A549 (cell line): Measurements from ENCODE around the gene CTNNA3. TPM values are rescaled to one million over a fixed set of nuclear protein-coding genes. Genes with fewer than 3 reads are reported as not detected.

ENCODE experiments used
- ATAC-seq, 2 experiments: fragments of 200-7000 bp in 1 of 2; fragments of >200 bp in 1 of 2; cut with Nextera tagmentation in 1 of 2; cut with Tn5 transposase in 1 of 2; 3 replicates each; pipeline versions ENCODE4 v1.8.0 to v1.9.1; 2018 to 2020; ENCODE audit warnings: mild to moderate bottlenecking in 1 of 2, moderate library complexity in 1 of 2
- CTCF ChIA-PET: fragments of 300-600 bp; sonication (Branson Sonifier 250); formaldehyde crosslinking; extraction: SDS; loops from one replicate; lab custom pipeline; 2021; ENCODE audit warnings: antibody characterized with exemption, inconsistent platforms; lab: Yijun Ruan, JAX
- POLR2A ChIA-PET: fragments of 350-600 bp; formaldehyde crosslinking; extraction: SDS; loops from one replicate; lab custom pipeline; 2021; ENCODE audit warnings: antibody characterized with exemption, inconsistent platforms; lab: Yijun Ruan, JAX
- DNase-seq, 2 experiments: peaks; one replicate each; pipeline versions ENCODE4 v3.0.0 to v3.0.0-alpha.2; 2011 to 2016; ENCODE audit warnings: low read depth in 1 of 2, low spot score in 1 of 2
- FAIRE-seq: peaks from 2 replicates; lab custom pipeline; 2011; peaks lifted over from hg19 to GRCh38; lab: Jason Lieb, UNC
- H3K27ac ChIP-seq, 2 experiments: fragments of >200 bp; sonication (Bioruptor Twin); formaldehyde crosslinking; 3 replicates each; pipeline ENCODE4 v1.5.1; 2016 to 2017
- H3K4me1 ChIP-seq: fragments of >200 bp; sonication (Bioruptor Twin); formaldehyde crosslinking; 3 replicates; pipeline ENCODE4 v1.6.1; 2016
- H3K4me2 ChIP-seq: fragments of >200 bp; sonication (Bioruptor Twin); formaldehyde crosslinking; 3 replicates; pipeline ENCODE4 v1.6.1; 2016
- H3K4me3 ChIP-seq: fragments of >200 bp; sonication (Bioruptor Twin); formaldehyde crosslinking; 3 replicates; pipeline ENCODE4 v1.5.1; 2016
- H3K9me3 ChIP-seq: fragments of >200 bp; sonication (Bioruptor Twin); formaldehyde crosslinking; 3 replicates; pipeline ENCODE4 v1.6.1; 2016
- ATOH8 ChIP-seq: fragments of 250-450 bp; sonication (Bioruptor Pico); IDR thresholded peaks from 2 replicates; pipeline ENCODE4 v1.5.0; 2020; ENCODE audit warnings: low read depth, mild to moderate bottlenecking, moderate library complexity
- CBX2 ChIP-seq: fragments of 200-600 bp; sonication (generic); IDR thresholded peaks from 2 replicates; pipeline ENCODE4 v1.6.1; 2016; ENCODE audit warnings: low read depth, mild to moderate bottlenecking, borderline replicate concordance
- CBX8 ChIP-seq: fragments of 200-600 bp; sonication (generic); IDR thresholded peaks from 2 replicates; pipeline ENCODE4 v1.6.1; 2016
- CHD2 ChIP-seq: fragments of 150-350 bp; IDR thresholded peaks from 2 replicates; pipeline ENCODE4 v1.6.1; 2014; ENCODE audit warnings: low read length; ENCODE audit not compliant: partially characterized antibody
- E2F6 ChIP-seq: IDR thresholded peaks from 2 replicates; pipeline ENCODE4 v1.6.1; 2012; ENCODE audit warnings: low read depth, borderline replicate concordance
- EHF ChIP-seq: fragments of 250-450 bp; sonication (Bioruptor Pico); IDR thresholded peaks from 2 replicates; pipeline ENCODE4 v1.5.0; 2020; ENCODE audit warnings: mild to moderate bottlenecking
- ESRRA ChIP-seq: fragments of 150-350 bp; IDR thresholded peaks from 2 replicates; pipeline ENCODE4 v1.6.1; 2014; ENCODE audit warnings: mild to moderate bottlenecking, low read length, borderline replicate concordance
- FOSB ChIP-seq: fragments of 250-450 bp; sonication (Bioruptor Pico); IDR thresholded peaks from 2 replicates; pipeline ENCODE4 v1.5.0; 2020; ENCODE audit warnings: mild to moderate bottlenecking, moderate library complexity
- FOXS1 ChIP-seq: fragments of 250-450 bp; sonication (Bioruptor Pico); IDR thresholded peaks from 2 replicates; pipeline ENCODE4 v1.5.0; 2020; ENCODE audit warnings: mild to moderate bottlenecking, moderate library complexity
- GATA3 ChIP-seq: IDR thresholded peaks from 2 replicates; pipeline ENCODE4 v1.6.1; 2012; ENCODE audit warnings: borderline replicate concordance
- HDAC2 ChIP-seq: fragments of 200-600 bp; sonication (generic); IDR thresholded peaks from 2 replicates; pipeline ENCODE4 v1.6.1; 2016
- HES2 ChIP-seq: fragments of >200 bp; sonication (Bioruptor Twin); formaldehyde crosslinking; IDR thresholded peaks from 2 replicates; pipeline ENCODE4 v1.6.1; 2016
- HEYL ChIP-seq: fragments of 250-450 bp; sonication (Bioruptor Pico); IDR thresholded peaks from 2 replicates; pipeline ENCODE4 v1.8.0; 2021; ENCODE audit warnings: mild to moderate bottlenecking, moderate library complexity
- HOXA7 ChIP-seq: fragments of 250-450 bp; sonication (Bioruptor Pico); IDR thresholded peaks from 2 replicates; pipeline ENCODE4 v1.5.0; 2020; ENCODE audit warnings: mild to moderate bottlenecking, moderate library complexity
- HOXB5 ChIP-seq: fragments of 250-450 bp; sonication (Bioruptor Pico); IDR thresholded peaks from 2 replicates; pipeline ENCODE4 v1.5.0; 2020; ENCODE audit warnings: mild to moderate bottlenecking, moderate library complexity
- JUNB ChIP-seq: fragments of >200 bp; sonication (Bioruptor Twin); formaldehyde crosslinking; IDR thresholded peaks from 2 replicates; pipeline ENCODE4 v1.6.1; 2016
- KDM5A ChIP-seq: fragments of 200-600 bp; sonication (generic); IDR thresholded peaks from 2 replicates; pipeline ENCODE4 v1.6.1; 2016; ENCODE audit warnings: antibody characterized with exemption, mild to moderate bottlenecking
- MAFK ChIP-seq: fragments of 450-650 bp; IDR thresholded peaks from 2 replicates; pipeline ENCODE4 v1.6.1; 2014; ENCODE audit not compliant: partially characterized antibody
- MAX ChIP-seq: IDR thresholded peaks from 2 replicates; pipeline ENCODE4 v1.6.1; 2012
- MYC ChIP-seq: IDR thresholded peaks from 2 replicates; pipeline ENCODE4 v1.6.1; 2012; ENCODE audit warnings: mild to moderate bottlenecking, inconsistent platforms, low read length, improper control_type of control experiment, borderline replicate concordance
- NR3C1 ChIP-seq: fragments of >200 bp; sonication (Bioruptor Twin); formaldehyde crosslinking; IDR thresholded peaks from 3 replicates; pipeline ENCODE4 v1.6.1; 2017
- POLR2A ChIP-seq: IDR thresholded peaks from 2 replicates; pipeline ENCODE4 v1.6.1; 2012; ENCODE audit warnings: mild to moderate bottlenecking, low read length
- RARB ChIP-seq: fragments of 250-450 bp; sonication (Bioruptor Pico); IDR thresholded peaks from 2 replicates; pipeline ENCODE4 v1.8.0; 2021; ENCODE audit warnings: mild to moderate bottlenecking, moderate library complexity
- RCOR1 ChIP-seq: fragments of 150-350 bp; IDR thresholded peaks from 2 replicates; pipeline ENCODE4 v1.6.1; 2014; ENCODE audit warnings: antibody characterized with exemption, low read length, low read depth
- RFX5 ChIP-seq: fragments of 450-650 bp; IDR thresholded peaks from 2 replicates; pipeline ENCODE4 v1.7.1; 2014; ENCODE audit warnings: antibody characterized with exemption, mild to moderate bottlenecking, moderate library complexity
- RNF2 ChIP-seq: fragments of 200-600 bp; sonication (generic); IDR thresholded peaks from 2 replicates; pipeline ENCODE4 v1.6.1; 2016; ENCODE audit warnings: low read depth, mild to moderate bottlenecking, antibody characterized with exemption, moderate library complexity, borderline replicate concordance
- SREBF2 ChIP-seq: fragments of 450-650 bp; IDR thresholded peaks from 2 replicates; pipeline ENCODE4 v1.6.1; 2014; ENCODE audit warnings: mild to moderate bottlenecking, moderate library complexity
- TP53 ChIP-seq: fragments of 250-450 bp; sonication (Bioruptor Pico); IDR thresholded peaks from 2 replicates; pipeline ENCODE4 v1.5.0; 2021; ENCODE audit warnings: mild to moderate bottlenecking, moderate library complexity
- USF2 ChIP-seq: fragments of 450-650 bp; IDR thresholded peaks from 2 replicates; pipeline ENCODE4 v1.6.1; 2014; ENCODE audit warnings: antibody characterized with exemption
- ZNF302 ChIP-seq: fragments of 250-450 bp; sonication (Bioruptor Pico); IDR thresholded peaks from 2 replicates; pipeline ENCODE4 v1.9.0; 2021; ENCODE audit warnings: inconsistent platforms, mild to moderate bottlenecking, moderate library complexity
- ZSCAN20 ChIP-seq: fragments of 250-450 bp; sonication (Bioruptor Pico); IDR thresholded peaks from 2 replicates; pipeline ENCODE4 v1.8.0; 2022; ENCODE audit warnings: mild to moderate bottlenecking, moderate library complexity
- WGBS: methylation state at CpG from one replicate; pipeline ENCODE4 v1.1.6; 2017; ENCODE audit errors: missing lambda C conversion rate; 5-methylcytosine and 5-hydroxymethylcytosine counted together
- polyA plus RNA-seq, 4 experiments: library from polyadenylated mRNA; depleted of rRNA in 3 of 4; stranded (reverse); fragments of >200 nt; fragmentation: RNase III in 1 of 4; extraction: RNeasy Plus Mini Kit Qiagen cat#74134 plus additional on column Dnase treatment in 1 of 4; gene quantifications; 2 replicates in 3 of 4; 3 replicates in 1 of 4; pipeline ENCODE4 v1.2.3, GENCODE V29; 2011 to 2017

CTNNA3 gene
- polyA plus RNA-seq, 2 of the 4 experiments (the other 2 are of a cell fraction), result not detected

GRCh38 chr10:65907199-65907712 lies 1788.7 kb downstream of the CTNNA3 start:
- TF ChIP-seq MAFK (peak; percentile 48), HDAC2 (no peak)
- DNase-seq (no peak), ATAC-seq (no peak), FAIRE-seq (no peak)
- Histone ChIP-seq H3K27ac (no peak overlapping the region), H3K9me3 (no peaks in the 10 kb centered on the region), H3K4me3 (no peak overlapping the region), H3K4me1 (no peaks in the 10 kb centered on the region), H3K4me2 (no peak overlapping the region)
- ChIA-PET CTCF (no interaction called here), POLR2A (no interaction called here)
- WGBS, result 54% methylated on average over 8 of the region's 8 CpGs

GRCh38 chr10:65903620-65904019 lies 1792.4 kb downstream of the CTNNA3 start:
- Histone ChIP-seq H3K4me2 (no peak overlapping the region), H3K4me3 (no peak overlapping the region), H3K9me3 (no peaks in the 10 kb centered on the region), H3K4me1 (no peaks in the 10 kb centered on the region), H3K27ac (no peak overlapping the region)
- ChIA-PET CTCF (no interaction called here), POLR2A (no interaction called here)
- DNase-seq (no peak), ATAC-seq (no peak), FAIRE-seq (no peak)
- 79% methylated on average over 4 of the region's 4 CpGs for WGBS
- TF ChIP-seq RCOR1 (no peak), MYC (no peak), HOXB5 (CRISPR knock-in tag) (no peak), RFX5 (no peak), HOXA7 (CRISPR knock-in tag) (no peak), NR3C1 (no peak), CHD2 (no peak), POLR2A (no peak), CBX8 (no peak), HEYL (CRISPR knock-in tag) (no peak), GATA3 (no peak), ZSCAN20 (CRISPR knock-in tag) (no peak), ZNF302 (CRISPR knock-in tag) (no peak), EHF (CRISPR knock-in tag) (no peak), RARB (CRISPR knock-in tag) (no peak), ESRRA (no peak), USF2 (no peak), MAX (no peak), FOXS1 (CRISPR knock-in tag) (no peak), TP53 (CRISPR knock-in tag) (no peak)

- ATAC-seq (no peak), DNase-seq (no peak)
- WGBS, result 62% methylated on average over 7 of the region's 7 CpGs
- ChIA-PET CTCF (interaction anchor here (0.7 kb wide), 1 partner anchor 18 kb away, joined by 3 read pairs; no protein-coding TSS in a partner anchor), POLR2A (no interaction called here)
- Histone ChIP-seq H3K4me3 (no peak overlapping the region), H3K4me1 (no peaks in the 10 kb centered on the region), H3K4me2 (no peak overlapping the region)
- TF ChIP-seq E2F6, result no peak
- no peak for TF ChIP-seq RARB (CRISPR knock-in tag)
- no peak for TF ChIP-seq ATOH8 (CRISPR knock-in tag)
- TF ChIP-seq CBX8, result no peak
- no peak for TF ChIP-seq HEYL (CRISPR knock-in tag)
- no peak for TF ChIP-seq RCOR1
- TF ChIP-seq FOSB (CRISPR knock-in tag), result no peak
- no peak for TF ChIP-seq ZSCAN20 (CRISPR knock-in tag)
- TF ChIP-seq KDM5A, result no peak
- TF ChIP-seq RNF2, result no peak
- no peak for TF ChIP-seq GATA3
- TF ChIP-seq HES2, result no peak
- TF ChIP-seq CBX2, result no peak
- TF ChIP-seq ZNF302 (CRISPR knock-in tag), result no peak
- TF ChIP-seq SREBF2, result no peak
- no peak for TF ChIP-seq MAFK
- TF ChIP-seq JUNB, result no peak
- TF ChIP-seq, all 56 proteins: peak for 0
- FAIRE-seq, result no peak
- H3K9me3 ChIP-seq, result no peaks in the 10 kb centered on the region
- no peak overlapping the region for H3K27ac ChIP-seq
Measured at GRCh38 chr10:65900271-65900670, 1795.7 kb downstream of the CTNNA3 start.
